Amygdala (tissue), 56 donors: Measurements from ENCODE around the gene RNASE1.
"Not testable (repeated sequence)": the region's sequence is repeated elsewhere in the genome, so short reads cannot be mapped to it uniquely, and the experiment has no call there.

Experiments
- DNase-seq, 56 donors: peaks; one replicate each; lab custom pipeline; 2025; lab: John Stamatoyannopoulos, UW

Gene RNASE1

GRCh38 chr14:20775901-20776300 lies 26.7 kb downstream of the RNASE1 start:
- no peak for DNase-seq

GRCh38 chr14:20775043-20775442 lies 27.6 kb downstream of the RNASE1 start:
- DNase-seq = no peak

- no peak for DNase-seq
Observed at GRCh38 chr14:20774258-20774824, 28.3 kb downstream of the RNASE1 start.

- no peak for DNase-seq
Observed at GRCh38 chr14:20772650-20773049, 30.0 kb downstream of the RNASE1 start.

- DNase-seq = no peak
Observed at GRCh38 chr14:20769421-20769820, 33.2 kb downstream of the RNASE1 start.

GRCh38 chr14:20768593-20768892 lies 34.1 kb downstream of the RNASE1 start:
- DNase-seq = no peak

- DNase-seq = no peak
Observed at GRCh38 chr14:20760950-20761349, 41.7 kb downstream of the RNASE1 start.

GRCh38 chr14:20759465-20759864 lies 43.2 kb downstream of the RNASE1 start:
- not testable (repeated sequence) for DNase-seq

- DNase-seq = peak in 9 of 56 donors; percentile 1 to 65 (median 4)
Observed at GRCh38 chr14:20757965-20758364, 44.7 kb downstream of the RNASE1 start.

- no peak for DNase-seq
Observed at GRCh38 chr14:20755037-20755436, 47.6 kb downstream of the RNASE1 start.

GRCh38 chr14:20754308-20754707 lies 48.3 kb downstream of the RNASE1 start:
- no peak for DNase-seq

GRCh38 chr14:20751963-20752562 lies 50.6 kb downstream of the RNASE1 start:
- DNase-seq = no peak
